Activated gamma-delta T cell treated with Interleukin-2 at 50 U/mL for 16 hours (primary cell): Measurements from ENCODE around the gene TNFRSF9.
"Not testable (repeated sequence)": the region's sequence is repeated elsewhere in the genome, so short reads cannot be mapped to it uniquely, and the experiment has no call there.

Experiments used
- DNase-seq: peaks from one replicate; pipeline ENCODE4 v3.0.0-alpha.2; 2020

TNFRSF9 gene

DNA sequence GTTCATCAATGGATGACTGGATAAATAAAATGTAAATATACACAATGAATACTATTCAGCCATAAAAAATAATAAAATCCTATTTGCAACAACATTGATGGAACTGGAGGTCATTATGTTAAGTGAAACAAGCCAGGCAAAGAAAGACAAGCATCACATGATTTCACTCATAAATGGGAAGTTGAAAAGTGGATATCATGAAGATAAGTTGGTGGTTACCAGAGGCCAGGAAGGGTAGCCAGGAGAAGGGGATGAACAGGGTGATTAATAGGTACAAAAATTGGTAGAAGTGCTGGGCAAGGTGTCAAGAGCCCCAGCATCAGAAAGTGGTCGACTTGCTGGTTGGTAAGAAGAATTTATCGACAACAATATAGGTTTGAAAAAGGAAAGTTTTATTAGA lies 19.5 kb upstream of the TNFRSF9 start:
- no peak for DNase-seq

DNA sequence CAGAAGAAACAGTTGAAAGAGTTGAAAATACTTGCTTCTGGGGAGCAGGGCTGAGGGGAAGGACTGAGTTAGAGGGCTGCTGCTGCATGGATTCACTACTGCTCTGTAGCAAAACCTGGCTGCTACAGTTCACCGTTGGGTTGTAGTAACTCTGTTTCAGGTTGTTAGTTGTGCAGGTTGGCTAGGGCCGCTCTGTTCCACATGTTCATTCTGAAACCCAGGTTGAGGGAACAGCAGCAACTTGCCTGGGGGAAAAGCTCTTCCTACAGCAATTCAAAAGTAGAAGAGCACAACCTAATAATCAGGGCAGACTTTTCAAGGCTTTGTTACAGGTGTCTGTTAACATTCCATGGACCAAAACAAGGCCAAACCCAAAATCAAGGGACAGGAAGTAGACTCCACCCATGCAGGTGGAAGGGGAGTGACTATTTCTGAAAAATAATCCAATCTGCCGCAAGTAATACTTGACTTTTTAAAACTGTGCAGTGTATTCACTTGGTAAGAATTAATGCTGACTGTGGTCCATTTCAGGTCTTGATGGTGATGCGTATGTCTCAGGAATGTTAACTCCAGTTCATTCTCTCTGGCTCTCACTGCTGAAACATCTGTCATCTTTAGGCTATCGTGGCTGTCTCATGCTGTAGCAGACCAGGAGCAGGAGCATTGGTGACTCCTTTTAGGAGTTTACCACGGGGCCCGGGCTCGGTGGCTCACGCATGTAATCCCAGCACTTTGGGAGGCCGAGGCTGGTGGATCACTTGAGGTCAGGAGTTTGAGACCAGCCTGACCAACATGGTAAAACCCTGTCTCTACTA lies 15.8 kb upstream of the TNFRSF9 start:
- DNase-seq: no peak

DNA sequence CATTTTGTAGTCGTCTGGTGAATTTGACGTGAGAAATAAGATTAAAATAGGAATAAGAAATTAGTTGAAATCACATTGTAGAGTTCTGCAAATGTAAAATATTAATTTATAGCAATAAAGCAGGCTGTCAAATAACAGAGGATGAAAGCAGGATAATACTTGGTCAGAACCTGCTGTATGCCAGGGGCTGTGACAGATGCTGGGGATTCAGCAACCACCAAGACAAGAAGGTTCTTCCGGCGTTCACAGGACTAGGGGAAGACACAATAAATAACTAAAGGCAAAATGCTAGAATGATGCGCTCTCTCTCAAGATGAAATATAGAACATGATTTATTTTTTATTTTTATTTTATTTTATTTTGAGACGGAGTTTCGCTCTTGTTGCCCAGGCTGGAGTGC lies 14.0 kb upstream of the TNFRSF9 start:
- DNase-seq: no peak

DNA sequence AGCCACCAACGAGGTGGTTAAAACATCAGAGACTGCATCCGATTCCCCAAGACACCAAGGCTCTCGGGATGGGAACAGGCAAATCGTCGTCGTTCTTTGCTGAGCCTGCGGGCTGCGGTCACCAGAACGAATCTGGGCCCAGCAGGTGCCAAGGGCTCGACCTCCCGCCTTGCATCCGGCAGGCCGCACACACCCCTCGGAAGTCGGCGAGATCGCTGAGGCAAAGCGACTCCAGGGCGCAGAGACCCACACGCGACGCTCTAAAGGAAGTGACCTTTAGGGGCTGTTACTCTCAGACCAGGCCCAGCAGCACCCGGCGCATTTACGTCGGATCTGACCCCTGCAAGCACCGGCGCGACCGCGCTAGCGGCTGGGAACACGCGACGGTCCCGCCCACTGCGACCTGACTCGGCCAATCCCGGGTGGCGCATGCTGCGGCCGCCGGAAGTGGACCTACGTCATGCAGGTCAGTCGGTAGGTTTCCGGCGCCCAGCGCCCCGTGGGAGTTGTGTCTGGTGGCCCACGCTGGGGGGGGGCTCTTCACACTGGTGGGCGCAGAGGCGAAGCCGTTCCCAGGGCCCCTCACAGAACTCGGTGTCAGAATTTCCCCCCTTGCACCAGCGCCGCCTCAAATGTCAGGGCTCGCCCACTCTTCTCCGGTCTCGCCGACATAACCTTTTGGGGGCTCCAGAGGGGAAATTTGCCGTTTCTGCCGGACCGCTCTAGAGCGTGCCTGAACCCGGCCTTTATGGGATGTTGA lies 13.4 kb upstream of the TNFRSF9 start:
- peak; percentile 69 for DNase-seq

DNA sequence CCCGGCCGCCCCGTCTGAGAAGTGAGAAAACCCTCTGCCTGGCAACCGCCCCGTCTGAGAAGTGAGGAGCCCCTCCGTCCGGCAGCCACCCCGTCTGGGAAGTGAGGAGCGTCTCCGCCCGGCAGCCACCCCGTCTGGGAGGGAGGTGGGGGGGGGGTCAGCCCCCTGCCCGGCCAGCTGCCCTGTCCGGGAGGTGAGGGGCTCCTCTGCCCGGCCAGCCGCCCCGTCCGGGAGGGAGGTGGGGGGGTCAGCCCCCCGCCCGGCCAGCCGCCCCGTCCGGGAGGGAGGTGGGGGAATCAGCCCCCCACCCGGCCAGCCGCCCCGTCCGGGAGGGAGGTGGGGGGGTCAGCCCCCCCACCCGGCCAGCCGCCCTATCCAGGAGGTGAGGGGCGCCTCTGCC lies 12.2 kb upstream of the TNFRSF9 start:
- not testable (repeated sequence) for DNase-seq

DNA sequence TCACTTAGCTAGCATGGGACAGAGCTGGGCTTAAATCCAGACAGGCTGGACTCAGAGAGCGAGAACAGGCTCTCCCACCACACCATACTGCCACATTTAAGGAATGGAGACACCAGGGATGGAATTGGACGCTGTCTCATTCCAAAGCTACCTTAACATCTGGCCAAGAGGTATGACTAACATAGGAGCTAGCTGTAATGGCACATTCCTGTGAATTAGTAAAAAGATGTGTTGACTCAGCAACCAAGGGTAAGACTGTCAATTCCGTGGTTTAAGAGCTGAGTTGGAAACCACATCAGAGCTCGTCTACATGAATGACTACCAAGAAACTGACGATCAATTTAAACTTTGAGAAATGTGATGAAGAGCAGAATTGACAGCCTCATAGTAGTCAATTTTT lies 8.3 kb upstream of the TNFRSF9 start:
- peak; percentile 22 for DNase-seq

DNA sequence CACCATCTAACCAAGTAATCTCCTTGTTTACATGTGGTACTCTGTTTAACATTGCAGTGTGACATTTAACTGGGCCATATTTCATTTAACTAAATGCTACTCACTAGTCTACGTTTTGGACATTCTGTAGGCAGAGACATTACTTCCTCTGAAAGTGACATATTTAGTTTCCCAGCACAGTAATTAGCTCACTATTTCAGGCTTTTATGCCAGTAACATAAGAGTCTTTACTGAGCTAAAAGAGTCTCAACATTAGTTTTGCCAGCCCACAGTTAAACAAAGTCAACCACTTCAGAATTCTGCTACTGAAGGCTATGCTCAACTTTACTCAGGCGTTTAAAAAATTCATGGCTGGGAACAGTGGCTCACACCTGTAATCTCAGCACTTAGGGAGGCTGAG lies 2.6 kb upstream of the TNFRSF9 start:
- no peak for DNase-seq

DNA sequence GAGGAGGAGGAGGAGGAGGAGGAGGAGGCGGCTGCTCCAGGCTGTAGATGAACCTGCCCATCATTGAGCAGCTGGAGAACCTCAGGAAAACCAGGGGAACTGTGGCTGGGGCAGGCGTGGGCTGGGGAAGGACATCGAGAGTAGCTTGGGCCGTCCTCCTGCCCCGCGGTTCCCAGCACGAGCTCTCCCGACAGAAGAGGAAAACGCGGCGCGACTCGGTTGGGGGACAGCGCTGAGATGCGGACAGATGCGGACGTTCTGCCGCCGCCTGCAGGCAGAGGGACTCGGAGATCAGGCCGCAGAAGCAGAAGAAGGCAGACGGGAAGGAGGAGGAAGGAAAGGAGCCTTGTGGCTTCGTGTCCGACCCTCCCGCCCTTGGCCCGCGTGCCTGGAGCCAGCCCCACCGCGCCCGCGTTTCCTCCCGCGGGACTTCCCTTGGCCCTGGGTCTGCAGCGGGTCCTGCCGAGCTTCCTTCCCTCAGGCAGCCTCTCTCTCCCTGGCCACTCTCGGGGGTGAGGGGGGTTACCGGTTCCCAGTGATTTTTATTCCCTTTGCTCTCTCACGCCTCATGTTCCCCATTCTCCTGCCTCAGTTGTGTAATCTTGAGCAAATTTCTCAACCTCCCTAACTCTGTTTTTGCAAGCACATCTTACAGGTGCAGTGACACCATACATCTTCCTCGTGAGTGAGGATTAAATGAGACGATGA lies 1.7 kb upstream of the TNFRSF9 start:
- peak; percentile 35 for DNase-seq

DNA sequence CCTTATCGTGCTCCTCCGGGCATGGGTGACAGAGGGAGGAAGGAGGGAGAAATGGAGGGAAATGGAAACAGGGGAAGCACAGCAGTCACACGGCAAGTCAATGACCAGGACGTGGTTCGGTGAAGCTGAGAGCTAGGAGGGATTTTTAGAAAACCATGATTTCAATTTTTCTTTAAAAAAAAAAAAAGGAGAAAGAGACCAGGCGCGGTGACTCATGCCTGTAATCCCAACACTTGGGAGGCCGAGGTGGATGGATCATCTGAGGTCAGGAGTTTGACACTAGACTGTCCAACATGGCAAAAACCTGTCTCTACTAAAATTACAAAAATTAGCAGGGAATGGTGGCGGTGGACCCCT lies 776 bp upstream of the TNFRSF9 start:
- DNase-seq: no peak

DNA sequence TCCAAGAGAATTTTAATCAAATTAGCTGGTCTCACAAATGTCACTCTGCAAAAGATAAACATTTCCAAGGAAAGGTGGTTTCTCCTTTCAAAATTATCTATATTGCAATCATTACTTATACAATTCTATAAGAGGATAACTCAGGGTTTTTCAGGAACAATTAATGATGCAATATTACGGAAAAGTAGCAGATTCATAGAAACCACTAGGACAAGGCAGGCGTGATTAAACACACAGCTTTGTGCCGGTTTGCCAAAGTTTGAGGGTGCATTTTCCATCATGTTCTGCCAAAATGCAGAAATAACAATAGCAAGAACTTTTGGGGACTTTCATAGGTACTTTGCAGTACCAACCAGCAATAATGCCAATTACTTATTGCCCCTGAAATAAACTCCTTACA lies 605 bp downstream of the TNFRSF9 start:
- DNase-seq: no peak

DNA sequence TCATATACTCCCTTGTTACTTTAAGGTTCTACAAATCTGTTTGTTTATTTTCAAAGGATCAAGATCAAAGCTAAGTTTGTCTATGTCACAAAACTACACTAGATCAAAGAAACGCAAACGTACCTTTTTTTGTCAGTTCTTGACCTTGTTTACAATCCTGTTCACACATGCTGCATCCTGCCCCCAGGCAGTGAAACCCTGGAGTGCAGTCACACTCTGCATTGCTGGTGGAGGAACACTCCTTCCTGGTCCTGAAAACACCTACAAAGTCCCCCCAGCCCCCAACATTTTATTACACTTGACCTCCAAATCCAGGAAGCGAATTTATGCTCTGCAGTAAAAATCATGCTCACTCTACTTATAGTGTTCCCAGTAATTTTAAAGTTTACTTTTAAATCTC lies 2.6 kb downstream of the TNFRSF9 start:
- no peak for DNase-seq

DNA sequence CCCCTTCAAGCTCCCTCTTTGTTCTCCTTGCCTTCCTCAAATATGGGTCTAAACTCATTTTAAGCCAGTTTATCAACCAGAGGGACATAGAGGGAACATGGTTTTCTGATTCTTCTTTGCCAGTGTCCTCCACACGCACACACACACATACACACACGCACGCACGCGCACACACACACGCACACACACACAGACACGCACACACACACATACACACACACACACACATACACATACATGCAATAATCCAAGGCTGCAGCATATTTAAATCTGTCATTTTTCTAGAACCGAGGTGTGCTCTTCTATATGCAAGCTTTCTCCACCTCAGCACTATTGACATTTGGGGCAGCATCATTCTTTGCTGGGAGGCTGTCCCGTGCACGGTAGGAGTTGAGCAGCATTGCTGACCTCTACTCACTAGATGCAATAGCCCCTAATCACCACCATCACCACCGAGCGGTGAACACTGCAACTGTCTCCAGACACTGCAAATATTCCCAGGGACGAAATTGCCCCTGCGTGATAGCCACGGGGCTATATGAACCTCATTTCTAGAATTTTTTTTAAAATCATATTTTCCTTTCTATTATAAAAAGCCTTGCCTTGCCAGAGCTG lies 8.0 kb downstream of the TNFRSF9 start:
- no peak for DNase-seq

DNA sequence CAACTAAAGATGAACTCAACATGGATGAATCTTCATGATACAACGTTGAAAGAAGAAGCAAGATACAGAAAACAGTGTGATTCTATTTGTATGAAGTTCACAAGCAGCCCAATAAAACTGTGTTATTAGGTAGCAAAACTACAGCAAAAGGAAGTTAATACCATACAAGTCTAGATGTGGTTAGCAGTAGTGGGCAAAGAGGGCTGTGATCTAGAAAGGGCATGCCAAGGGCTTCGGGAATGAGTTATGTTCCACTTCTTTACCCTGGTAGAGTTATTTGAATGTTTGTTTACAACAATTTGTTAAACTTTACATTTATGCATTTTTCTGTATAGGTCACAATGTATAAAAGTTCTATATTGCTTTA lies 9.2 kb downstream of the TNFRSF9 start:
- DNase-seq: no peak

DNA sequence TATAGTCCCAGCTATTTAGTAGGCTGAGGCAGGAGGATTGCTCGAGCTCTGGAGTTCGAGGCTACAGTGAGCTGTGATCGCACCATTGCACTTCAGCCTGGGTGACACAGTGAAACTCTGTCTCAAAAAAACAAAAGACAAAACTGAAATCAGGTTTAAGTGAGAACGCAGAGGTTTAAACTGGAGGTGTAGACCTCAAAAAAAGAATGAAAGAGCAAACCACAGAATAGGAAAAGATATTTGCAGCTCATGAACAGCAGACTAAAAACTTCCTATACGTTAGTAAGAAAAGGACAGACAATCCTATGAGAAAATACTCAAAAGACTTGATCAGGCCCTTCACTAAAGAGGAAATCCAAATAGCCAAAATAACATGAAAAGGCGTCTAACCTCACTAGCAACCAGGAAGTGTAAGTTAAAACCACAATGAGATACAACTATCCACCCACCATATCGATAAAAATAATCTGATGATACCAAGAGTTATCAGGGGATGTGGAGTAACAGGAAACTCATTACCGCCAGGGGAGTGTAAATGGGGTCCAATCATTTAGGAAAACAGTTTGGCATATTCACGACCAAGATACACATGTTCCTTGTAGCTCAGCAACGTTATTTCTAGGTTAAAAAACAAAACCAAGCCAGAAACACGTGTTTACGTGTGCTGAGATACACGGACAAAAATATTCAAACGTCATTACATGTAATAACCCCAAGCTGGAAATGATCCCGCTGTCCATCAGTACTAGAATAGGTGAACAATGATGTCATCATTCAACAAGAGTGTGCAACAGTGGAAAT lies 9.8 kb downstream of the TNFRSF9 start:
- DNase-seq: no peak

DNA sequence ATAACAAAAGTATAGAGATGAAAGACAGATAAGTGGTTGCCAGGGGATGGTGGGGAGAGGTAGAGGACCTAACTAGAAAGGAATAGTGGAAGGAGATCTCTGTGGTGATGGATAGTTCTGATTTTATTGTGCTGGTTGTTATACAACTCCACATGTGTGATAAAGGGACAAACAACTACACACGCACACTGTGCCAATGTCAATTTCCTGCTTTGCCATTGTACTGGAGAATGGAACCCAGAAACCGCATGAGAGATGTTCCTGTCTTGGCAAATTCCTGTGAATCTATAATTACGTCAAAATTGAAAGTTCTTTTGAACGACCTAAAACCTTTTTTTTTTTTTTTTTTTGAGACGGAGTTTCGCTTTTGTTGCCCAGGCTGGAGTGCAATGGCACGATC lies 11.0 kb downstream of the TNFRSF9 start:
- DNase-seq: no peak

DNA sequence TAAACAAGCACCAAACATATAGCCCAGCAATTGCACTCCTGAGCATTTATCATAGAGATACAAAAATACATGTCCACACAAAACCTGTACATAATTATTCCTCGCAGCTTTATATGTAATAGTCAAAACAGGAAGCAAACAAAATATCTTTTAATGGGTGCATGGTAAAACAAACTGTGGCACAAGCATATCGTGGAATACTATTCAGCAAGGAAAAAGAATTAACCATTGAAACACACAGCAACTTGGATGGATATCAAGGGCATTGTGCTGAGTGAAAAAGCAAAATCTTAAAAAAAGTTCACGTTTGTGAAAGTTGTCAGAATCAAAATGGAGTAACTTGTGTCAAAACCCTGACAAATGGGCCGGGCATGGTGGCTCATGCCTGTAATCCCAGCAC lies 12.4 kb downstream of the TNFRSF9 start:
- DNase-seq: no peak

DNA sequence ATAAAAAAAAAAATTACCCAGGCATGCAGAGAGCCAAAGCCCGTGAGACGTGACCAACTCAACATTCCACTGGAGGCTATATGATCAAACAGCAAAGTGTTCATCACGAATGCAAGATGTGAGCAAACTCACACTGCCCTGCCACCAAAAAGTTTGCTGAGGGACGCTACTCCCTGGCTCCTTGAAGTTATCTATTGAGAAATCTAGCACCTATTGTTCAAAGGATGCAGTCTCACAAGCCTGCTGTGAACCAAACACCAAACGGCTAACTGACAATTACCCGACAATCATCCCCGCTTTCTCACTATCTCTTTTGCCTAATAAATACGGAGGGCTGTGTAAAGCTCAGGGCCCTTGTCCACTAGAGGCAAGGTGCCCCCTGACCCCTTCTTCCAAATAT lies 13.6 kb downstream of the TNFRSF9 start:
- not testable (repeated sequence) for DNase-seq

DNA sequence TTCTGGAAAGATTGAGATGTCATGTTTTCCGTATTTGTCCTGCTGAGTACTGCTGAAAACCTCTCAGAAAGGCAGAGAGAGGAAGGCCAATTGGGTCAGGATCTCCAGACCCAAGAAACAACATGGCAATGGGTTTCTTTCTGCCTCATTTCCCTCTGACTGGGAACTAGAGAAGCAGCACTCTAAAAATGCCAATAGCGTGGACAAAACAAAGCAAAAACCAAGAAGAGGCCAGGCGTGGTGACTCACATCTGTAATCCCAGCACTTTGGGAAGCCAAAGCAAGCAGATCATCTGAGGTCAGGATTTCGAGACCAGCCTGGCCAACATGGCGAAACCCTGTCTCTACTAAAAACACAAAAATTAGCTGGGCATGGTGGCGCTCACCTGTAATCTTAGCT lies 18.3 kb downstream of the TNFRSF9 start:
- no peak for DNase-seq

DNA sequence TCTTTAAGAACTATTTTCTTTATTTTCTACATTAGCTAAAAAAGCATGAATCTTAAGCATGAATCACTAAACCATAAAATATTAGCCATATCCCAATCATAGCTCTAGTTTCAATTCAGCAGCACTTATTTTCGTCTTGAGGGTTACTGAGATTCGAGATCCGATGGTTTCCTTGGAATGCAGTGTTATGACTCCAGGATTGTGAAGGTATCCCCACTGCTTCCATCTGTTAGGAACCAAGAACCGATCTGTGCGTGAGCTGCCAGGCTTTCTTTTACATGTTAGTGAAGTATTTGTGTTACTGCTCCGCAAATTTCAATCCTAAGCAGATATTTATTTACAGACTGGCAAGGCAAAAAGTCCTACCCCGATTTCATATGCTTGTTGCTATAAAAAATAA lies 18.8 kb downstream of the TNFRSF9 start:
- no peak for DNase-seq

DNA sequence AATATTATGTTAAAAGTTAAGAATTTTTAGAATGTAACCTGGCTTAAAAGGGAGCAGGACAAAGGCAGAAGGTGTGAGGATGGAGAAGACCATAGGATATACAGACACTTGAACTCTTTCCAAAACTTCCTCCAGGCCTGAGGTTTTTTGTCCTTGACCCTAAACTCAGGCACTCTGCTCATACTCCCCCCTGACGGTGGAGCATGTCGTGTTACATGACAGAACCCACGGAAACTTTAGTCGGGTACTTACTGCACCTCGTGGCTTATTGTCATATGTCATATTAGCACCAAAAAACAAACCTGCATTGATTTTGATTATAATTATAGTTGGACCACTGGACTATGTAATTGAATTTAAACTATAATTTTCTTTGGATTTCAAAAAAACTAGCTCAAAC lies 20.8 kb downstream of the TNFRSF9 start:
- DNase-seq: no peak

DNA sequence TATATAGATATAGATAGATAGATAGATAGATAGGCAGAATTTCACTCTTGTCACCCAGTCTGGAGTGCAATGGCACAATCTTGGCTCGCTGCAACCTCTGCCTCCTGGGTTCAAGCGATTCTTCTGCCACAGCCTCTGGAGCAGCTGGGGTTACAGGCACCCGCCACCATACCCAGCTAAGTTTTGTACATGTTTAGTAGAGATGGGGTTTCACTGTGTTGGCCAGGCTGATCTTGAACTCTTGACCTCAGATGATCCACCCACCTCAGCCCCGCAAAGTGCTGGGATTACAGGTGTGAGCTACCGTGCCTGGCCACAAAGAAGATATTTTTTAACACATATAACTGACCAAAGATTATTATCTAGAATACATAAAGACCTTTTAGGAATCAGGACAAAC lies 22.7 kb downstream of the TNFRSF9 start:
- DNase-seq: not testable (repeated sequence)

DNA sequence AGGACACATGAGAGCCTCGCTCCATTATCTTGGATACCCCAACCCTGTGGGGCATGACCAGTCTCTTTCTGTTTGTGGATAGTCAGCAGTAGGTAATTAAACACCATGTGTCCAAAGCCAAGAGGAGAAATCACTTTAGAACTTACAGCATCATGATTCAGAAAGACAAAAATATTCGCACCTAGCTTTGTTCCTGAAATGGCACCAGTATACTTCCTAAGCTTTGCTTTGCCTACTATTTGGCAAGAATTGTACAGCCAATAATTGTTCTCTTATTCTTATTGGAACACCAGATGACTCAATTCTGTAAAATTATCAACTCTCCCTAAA lies 24.2 kb downstream of the TNFRSF9 start:
- no peak for DNase-seq
